GM12891 (cell line): ENCODE data around the gene EML2.
A peak's percentile ranks its signal among the peaks of the same experiment; 100 is the strongest.

Experiments
- DNase-seq: peaks from one replicate; pipeline ENCODE4 v3.0.0; 2011; ENCODE audit warnings: low spot score; ENCODE audit not compliant: insufficient read length
- FAIRE-seq: peaks from 2 replicates; lab custom pipeline; 2011; peaks lifted over from hg19 to GRCh38; lab: Jason Lieb, UNC
- PAX5 ChIP-seq: IDR thresholded peaks from 2 replicates; pipeline ENCODE4 v1.6.1; 2011; ENCODE audit warnings: low read length, moderate library complexity, mild to moderate bottlenecking; ENCODE audit not compliant: insufficient read depth, severe bottlenecking
- POLR2A ChIP-seq: IDR thresholded peaks from 2 replicates; pipeline ENCODE4 v1.6.1; 2011; ENCODE audit warnings: low read depth, low read length, control low read depth
- POLR2AphosphoS5 ChIP-seq: IDR thresholded peaks from 2 replicates; pipeline ENCODE4 v1.6.1; 2011; ENCODE audit warnings: low read depth, low read length, control low read depth
- POU2F2 ChIP-seq: IDR thresholded peaks from 2 replicates; pipeline ENCODE4 v1.6.1; 2011; ENCODE audit warnings: low read depth, mild to moderate bottlenecking, control low read depth, low read length, moderate library complexity
- SPI1 ChIP-seq: IDR thresholded peaks from 2 replicates; pipeline ENCODE4 v1.6.1; 2011; ENCODE audit warnings: low read depth, low read length, control low read depth
- TAF1 ChIP-seq: IDR thresholded peaks from 2 replicates; pipeline ENCODE4 v1.6.1; 2011; ENCODE audit warnings: low read depth, low read length, control low read depth

The EML2 gene

DNA sequence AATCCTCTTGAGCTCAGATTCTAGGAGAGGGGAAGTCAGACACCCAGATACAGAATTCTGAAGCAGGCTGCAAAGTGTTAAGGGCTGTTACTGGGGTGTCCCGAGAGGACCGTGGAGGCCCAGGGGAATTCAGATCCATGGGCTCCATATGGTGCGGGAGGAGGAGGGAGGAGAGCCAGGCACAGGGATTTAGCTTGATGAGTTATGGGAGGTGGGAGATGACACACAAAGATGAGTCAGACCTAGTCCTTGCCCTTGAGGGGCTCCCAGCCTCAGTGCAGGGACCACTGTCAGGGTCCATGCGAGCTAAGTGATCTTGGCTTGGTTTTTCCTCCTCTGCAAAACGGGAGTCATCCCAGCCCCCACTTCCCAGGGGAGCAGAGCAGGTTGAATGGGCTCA, 14.4 kb upstream of the EML2 start:
- TF ChIP-seq SPI1 (no peak), POLR2AphosphoS5 (no peak), POU2F2 (no peak), PAX5 (no peak), POLR2A (no peak), TAF1 (no peak)
- no peak for DNase-seq
- no peak for FAIRE-seq

DNA sequence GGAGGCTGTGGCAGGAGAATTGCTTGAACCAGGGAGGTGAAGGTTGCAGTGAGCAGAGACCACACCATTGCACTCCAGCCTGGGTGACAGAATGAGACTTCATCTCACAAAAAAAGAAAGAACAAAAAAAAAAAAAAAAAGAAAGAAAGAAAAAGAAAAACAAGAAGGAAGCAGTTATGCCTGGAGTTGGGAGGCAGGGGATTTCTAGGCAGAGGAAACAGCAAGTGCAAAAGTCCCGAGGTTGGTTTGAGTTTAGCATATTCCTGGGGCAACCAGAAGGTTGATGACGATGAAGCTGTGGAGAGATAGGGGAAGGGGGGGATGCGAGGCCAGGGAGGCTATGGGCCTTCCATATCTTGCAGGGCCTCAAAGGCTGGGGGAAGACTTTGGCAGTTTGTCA, 11.5 kb upstream of the EML2 start:
- FAIRE-seq (no peak), DNase-seq (no peak)
- no peak for TF ChIP-seq POU2F2
- TF ChIP-seq PAX5 = no peak
- no peak for TF ChIP-seq POLR2AphosphoS5
- no peak for TF ChIP-seq SPI1

DNA sequence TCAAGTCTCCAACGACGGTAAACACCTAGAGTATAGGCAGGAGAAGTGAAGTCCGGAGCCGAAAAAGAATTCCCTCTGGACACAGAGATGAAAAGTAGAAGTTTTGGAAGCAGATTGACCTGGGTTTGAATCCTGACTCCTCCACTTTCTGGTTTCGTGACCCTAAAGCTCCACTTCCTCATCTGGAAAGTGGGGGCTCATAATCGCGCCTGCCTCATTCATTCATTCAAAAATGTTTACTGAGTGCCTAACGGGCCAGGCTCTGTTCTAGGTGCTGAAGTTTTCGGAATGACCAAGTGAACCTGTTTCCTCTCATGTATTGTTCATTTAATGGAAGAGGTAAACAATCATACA, 7.1 kb upstream of the EML2 start:
- TF ChIP-seq SPI1 (peak; percentile 87), POU2F2 (no peak)
- no peak for DNase-seq
- no peak for FAIRE-seq

GRCh38 chr19:45645631-45646344, 6.6 kb upstream of the EML2 start:
- TF ChIP-seq POU2F2 (peak; percentile 86), TAF1 (no peak)
- FAIRE-seq (peak; percentile 77), DNase-seq (peak; percentile 87)

DNA sequence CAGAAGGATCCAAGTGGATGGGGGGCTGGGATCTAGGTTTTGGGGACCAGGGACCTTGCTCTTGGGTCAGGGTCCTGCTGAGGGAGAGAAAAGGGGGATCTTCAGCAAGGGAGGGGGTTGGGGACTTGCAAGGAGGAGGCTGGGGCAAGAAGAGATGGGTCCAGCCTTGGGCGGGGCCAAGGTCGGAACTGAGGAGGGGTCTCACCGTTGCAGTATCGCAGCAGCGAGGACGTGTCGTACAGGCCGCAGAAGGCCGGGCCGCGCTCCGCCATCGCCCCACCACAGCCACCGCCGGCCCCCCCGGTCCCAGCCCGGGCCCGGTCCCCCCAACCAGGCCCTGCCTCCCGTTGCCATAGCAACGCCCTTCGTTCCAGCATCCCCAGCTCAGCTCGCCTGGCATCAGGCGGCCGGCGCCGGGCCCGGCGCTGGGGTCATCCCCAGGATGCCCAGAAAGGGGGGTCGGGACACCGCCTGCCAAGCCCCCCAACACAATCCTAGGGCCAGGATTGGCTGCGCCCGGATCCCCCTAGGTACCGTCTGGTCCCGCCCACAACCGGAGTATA, 6.0 kb upstream of the EML2 start:
- FAIRE-seq = no peak
- TF ChIP-seq POU2F2 (no peak), PAX5 (no peak), POLR2AphosphoS5 (no peak), POLR2A (no peak), TAF1 (no peak), SPI1 (no peak)

GRCh38 chr19:45643927-45644771, 5.0 kb upstream of the EML2 start:
- FAIRE-seq (no peak), DNase-seq (no peak)
- no peak for TF ChIP-seq POLR2A
- TF ChIP-seq POU2F2 = no peak
- TF ChIP-seq TAF1 = no peak
- TF ChIP-seq POLR2AphosphoS5 = no peak
- TF ChIP-seq PAX5 = no peak
- TF ChIP-seq SPI1 = no peak

More for the DNA sequence above, 6.0 kb upstream of the EML2 start:
- no peak for DNase-seq

GRCh38 chr19:45643024-45643926, 4.1 kb upstream of the EML2 start:
- TF ChIP-seq TAF1 = no peak
- TF ChIP-seq SPI1 = no peak
- TF ChIP-seq POLR2AphosphoS5 = no peak
- no peak for TF ChIP-seq POU2F2
- no peak for TF ChIP-seq POLR2A
- no peak for TF ChIP-seq PAX5
- peak; percentile 74 for DNase-seq
- FAIRE-seq = peak; percentile 90

DNA sequence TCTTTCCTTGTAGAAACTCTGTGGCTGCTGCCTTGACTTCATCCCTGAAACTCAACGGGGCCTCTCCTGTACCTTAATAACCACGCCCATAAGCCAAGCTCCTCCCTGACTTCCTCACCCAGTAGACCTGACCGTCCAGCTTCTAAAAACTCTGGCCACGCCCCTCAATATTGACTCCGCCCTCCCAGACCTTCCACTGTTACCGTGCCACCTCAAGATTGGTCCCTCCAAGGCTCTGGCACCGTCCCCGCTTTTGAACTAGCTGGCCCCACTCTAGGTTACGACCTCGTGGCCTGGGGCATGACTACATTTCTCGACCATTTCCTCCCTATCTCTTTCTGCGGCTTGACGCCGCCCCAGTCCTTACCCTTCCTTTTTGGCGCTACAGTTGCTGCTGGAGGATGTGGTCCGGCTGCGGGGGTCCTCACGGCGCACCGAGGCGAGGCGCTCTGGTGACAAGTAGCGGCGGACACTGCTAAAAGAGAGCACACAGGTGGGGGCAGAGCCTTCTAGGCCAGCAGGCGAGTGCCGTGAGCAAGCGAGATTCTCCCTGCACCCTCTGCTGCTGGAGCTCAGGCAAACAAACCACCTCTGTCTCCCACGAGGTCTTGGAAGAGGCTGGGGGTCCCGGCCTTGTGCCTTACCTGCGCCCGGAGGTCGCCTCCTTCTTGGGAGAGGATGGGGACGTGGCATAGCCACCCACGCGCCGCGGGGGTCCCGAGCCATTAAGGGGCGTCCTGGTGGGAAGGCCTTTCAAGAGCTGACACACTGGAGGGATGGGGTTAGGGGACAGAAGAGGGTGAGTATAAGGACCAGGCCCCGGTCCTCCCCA, 2.3 kb upstream of the EML2 start:
- TF ChIP-seq SPI1 (peak; percentile 73), POLR2A (0 out of 2 replicates have a peak, but pooled peaks have one; percentile 23), PAX5 (no peak), POLR2AphosphoS5 (no peak), TAF1 (no peak), POU2F2 (no peak)
- DNase-seq = peak; percentile 76
- FAIRE-seq = peak; percentile 85

GRCh38 chr19:45640849-45641273, 1.7 kb upstream of the EML2 start:
- FAIRE-seq (no peak), DNase-seq (no peak)
- TF ChIP-seq POLR2A (no peak), SPI1 (no peak), POU2F2 (no peak), PAX5 (no peak), POLR2AphosphoS5 (no peak), TAF1 (no peak)

GRCh38 chr19:45637890-45638667, 1.1 kb downstream of the EML2 start:
- TF ChIP-seq POU2F2 = no peak
- TF ChIP-seq POLR2A = no peak
- no peak for TF ChIP-seq TAF1
- DNase-seq = no peak
- FAIRE-seq = no peak
